IMR-90 (cell line): ENCODE measurements around the gene KAZN. TPM values are rescaled to one million over a fixed set of nuclear protein-coding genes. Genes with fewer than 3 reads are reported as not detected.

Experiments
- ATAC-seq: fragments of 200-7000 bp; cut with Tn5 transposase; 2 replicates; pipeline ENCODE4 v1.9.1; 2020; ENCODE audit warnings: low read depth, mild to moderate bottlenecking, moderate library complexity
- BruUV-seq: library from RNA; stranded (reverse); fragments of 400-500 nt; replicated peaks from 2 replicates; lab custom pipeline; 2021; lab: Mats Ljungman, UMichigan
- CTCF ChIA-PET: fragments of 300-600 bp; formaldehyde crosslinking; extraction: SDS; loops from one replicate; lab custom pipeline; 2021; ENCODE audit warnings: antibody characterized with exemption; lab: Yijun Ruan, JAX
- POLR2A ChIA-PET: fragments of 300-600 bp; sonication (Branson Sonifier 250); formaldehyde crosslinking; loops from one replicate; lab custom pipeline; 2022; ENCODE audit warnings: antibody characterized with exemption; ENCODE audit not compliant: unreplicated experiment; lab: Charles Lee
- DNase-seq: peaks from one replicate; pipeline ENCODE4 v3.0.0; 2013
- H2AFZ ChIP-seq: replicated peaks from 2 replicates; pipeline ENCODE3; 2013; ENCODE audit warnings: low read length, mild to moderate bottlenecking; ENCODE audit not compliant: poor library complexity
- H2AK5ac ChIP-seq: 2 replicates; pipeline ENCODE4 v1.6.1; 2013; ENCODE audit warnings: low read depth, low read length, inconsistent platforms
- H2AK9ac ChIP-seq: replicated peaks from 2 replicates; pipeline ENCODE3; 2013; ENCODE audit warnings: mild to moderate bottlenecking, low read depth, low read length, moderate library complexity; ENCODE audit not compliant: poor library complexity
- H2BK120ac ChIP-seq: 2 replicates; pipeline ENCODE4 v1.6.1; 2013; ENCODE audit warnings: low read depth, low read length, inconsistent platforms
- H2BK15ac ChIP-seq: 3 replicates; pipeline ENCODE4 v1.6.1; 2013; ENCODE audit warnings: low read depth, low read length, inconsistent platforms
- H2BK20ac ChIP-seq: 2 replicates; pipeline ENCODE4 v1.6.1; 2013; ENCODE audit warnings: low read depth, mild to moderate bottlenecking, inconsistent platforms, low read length, moderate library complexity
- H2BK5ac ChIP-seq: 2 replicates; pipeline ENCODE4 v1.6.1; 2013; ENCODE audit warnings: mild to moderate bottlenecking, low read depth, low read length, inconsistent platforms; ENCODE audit not compliant: poor library complexity, severe bottlenecking
- H3K14ac ChIP-seq: replicated peaks from 2 replicates; pipeline ENCODE4 v1.6.1; 2013; ENCODE audit warnings: low read depth, low read length, inconsistent platforms
- H3K18ac ChIP-seq: 2 replicates; pipeline ENCODE4 v1.6.1; 2013; ENCODE audit warnings: low read depth, low read length, control low read depth
- H3K23ac ChIP-seq: 2 replicates; pipeline ENCODE4 v1.6.1; 2013; ENCODE audit warnings: low read depth, low read length, inconsistent platforms
- H3K27ac ChIP-seq: 2 replicates; pipeline ENCODE4 v1.5.1; 2013; ENCODE audit warnings: mild to moderate bottlenecking, control low read depth, low read length; ENCODE audit not compliant: insufficient read depth
- H3K27me3 ChIP-seq: 2 replicates; pipeline ENCODE4 v1.6.1; 2013; ENCODE audit warnings: low read length; ENCODE audit not compliant: control insufficient read depth, insufficient read depth
- H3K36me3 ChIP-seq: 2 replicates; pipeline ENCODE4 v1.6.1; 2013; ENCODE audit warnings: low read length, mixed read lengths; ENCODE audit not compliant: control insufficient read depth, insufficient read depth
- H3K4ac ChIP-seq: 2 replicates; pipeline ENCODE4 v1.6.1; 2013; ENCODE audit warnings: low read depth, low read length, inconsistent platforms
- H3K4me1 ChIP-seq: 2 replicates; pipeline ENCODE4 v1.6.1; 2013; ENCODE audit warnings: low read length, mixed read lengths; ENCODE audit not compliant: control insufficient read depth, insufficient read depth
- H3K4me2 ChIP-seq: 2 replicates; pipeline ENCODE4 v1.6.1; 2013; ENCODE audit warnings: low read depth, mild to moderate bottlenecking, control low read depth, low read length, moderate library complexity
- H3K4me3 ChIP-seq: 2 replicates; pipeline ENCODE4 v1.5.1; 2013; ENCODE audit warnings: low read depth, mild to moderate bottlenecking, control low read depth, low read length, moderate library complexity; ENCODE audit not compliant: insufficient read depth
- H3K56ac ChIP-seq: 2 replicates; pipeline ENCODE4 v1.6.1; 2013; ENCODE audit warnings: low read length, inconsistent platforms; ENCODE audit not compliant: insufficient read depth; ENCODE audit errors: extremely low read depth
- H3K79me1 ChIP-seq, 2 experiments: 2 replicates each; pipeline ENCODE4 v1.6.1; 2013; ENCODE audit warnings: low read length in 2 of 2, inconsistent platforms in 1 of 2, low read depth in 1 of 2
- H3K9ac ChIP-seq: 2 replicates; pipeline ENCODE4 v1.6.1; 2013; ENCODE audit warnings: low read depth, low read length, control low read depth
- H3K9me1 ChIP-seq: 2 replicates; pipeline ENCODE4 v1.6.1; 2013; ENCODE audit warnings: low read length, inconsistent platforms; ENCODE audit not compliant: insufficient read depth
- H3K9me3 ChIP-seq: 2 replicates; pipeline ENCODE4 v1.6.1; 2013; ENCODE audit warnings: low read length; ENCODE audit not compliant: control insufficient read depth, insufficient read depth
- H4K20me1 ChIP-seq: 2 replicates; pipeline ENCODE4 v1.6.1; 2013; ENCODE audit warnings: low read length, inconsistent platforms; ENCODE audit not compliant: insufficient read depth
- H4K5ac ChIP-seq: 2 replicates; pipeline ENCODE4 v1.6.1; 2013; ENCODE audit warnings: mild to moderate bottlenecking, low read depth, low read length, control low read depth
- H4K8ac ChIP-seq, 2 experiments: 2 replicates each; pipeline ENCODE4 v1.6.1; 2013; ENCODE audit warnings: low read depth in 2 of 2, low read length in 2 of 2, control low read depth in 1 of 2, inconsistent platforms in 1 of 2
- H4K91ac ChIP-seq: 2 replicates; pipeline ENCODE4 v1.6.1; 2013; ENCODE audit warnings: low read depth, low read length, inconsistent platforms; ENCODE audit not compliant: insufficient read depth
- BHLHE40 ChIP-seq: fragments of 150-350 bp; IDR thresholded peaks from 2 replicates; pipeline ENCODE4 v1.6.1; 2016; ENCODE audit warnings: mild to moderate bottlenecking, low read depth, low read length
- CEBPB ChIP-seq: IDR thresholded peaks from 2 replicates; pipeline ENCODE4 v1.6.1; 2012; ENCODE audit warnings: low read depth, low read length, improper control_type of control experiment
- CHD1 ChIP-seq: IDR thresholded peaks from 2 replicates; pipeline ENCODE4 v1.6.1; 2012; ENCODE audit warnings: low read depth, low read length, improper control_type of control experiment
- RCOR1 ChIP-seq: IDR thresholded peaks from 2 replicates; pipeline ENCODE4 v1.6.1; 2012; ENCODE audit warnings: mild to moderate bottlenecking, low read length, improper control_type of control experiment; ENCODE audit not compliant: insufficient replicate concordance
- SMC3 ChIP-seq: fragments of 150-350 bp; IDR thresholded peaks from 2 replicates; pipeline ENCODE4 v1.6.1; 2016; ENCODE audit warnings: low read depth, mild to moderate bottlenecking, antibody characterized with exemption, low read length, moderate library complexity
- WGBS, 2 experiments: methylation state at CpG; one replicate each; pipeline versions ENCODE4 v1.1.5 to v1.1.7; 2013; ENCODE audit warnings: missing lambda C conversion rate in 2 of 2; ENCODE audit not compliant: insufficient read length in 1 of 2; ENCODE audit errors: extremely low coverage in 2 of 2; 5-methylcytosine and 5-hydroxymethylcytosine counted together
- dilution Hi-C: fragments of 300-500 bp; cut with HindIII; formaldehyde crosslinking; loops from one replicate; pipeline ENCODE4 v1.14.3; 2018; ENCODE audit warnings: low sequenced_read_pairs; ENCODE audit not compliant: unreplicated experiment
- in situ Hi-C: fragments of 300-500 bp; cut with MboI; formaldehyde crosslinking; loops from 3 replicates; pipeline ENCODE4 v1.14.3; 2019; ENCODE audit warnings: low sequenced_read_pairs, inconsistent platforms, mixed read lengths
- intact Hi-C: fragments of 100-400 bp; cut with micrococcal nuclease; formaldehyde crosslinking; loops from 2 replicates; pipeline ENCODE4 v1.10.0; 2022
- polyA plus RNA-seq, 3 experiments: library from polyadenylated mRNA; depleted of rRNA; stranded (reverse); fragments of >200 nt; gene quantifications; 2 replicates each; pipeline ENCODE4 v1.2.3, GENCODE V29; 2012; ENCODE audit warnings: low replicate concordance in 1 of 3
- total RNA-seq: library from RNA; depleted of rRNA; stranded (reverse); fragments of >200 nt; gene quantifications from 2 replicates; pipeline ENCODE4 v1.2.3, GENCODE V29; 2012

Gene KAZN
- total and polyA plus RNA-seq, 2 of the 4 experiments (the other 2 are of a cell fraction): 5.2 to 10.5 TPM

DNA sequence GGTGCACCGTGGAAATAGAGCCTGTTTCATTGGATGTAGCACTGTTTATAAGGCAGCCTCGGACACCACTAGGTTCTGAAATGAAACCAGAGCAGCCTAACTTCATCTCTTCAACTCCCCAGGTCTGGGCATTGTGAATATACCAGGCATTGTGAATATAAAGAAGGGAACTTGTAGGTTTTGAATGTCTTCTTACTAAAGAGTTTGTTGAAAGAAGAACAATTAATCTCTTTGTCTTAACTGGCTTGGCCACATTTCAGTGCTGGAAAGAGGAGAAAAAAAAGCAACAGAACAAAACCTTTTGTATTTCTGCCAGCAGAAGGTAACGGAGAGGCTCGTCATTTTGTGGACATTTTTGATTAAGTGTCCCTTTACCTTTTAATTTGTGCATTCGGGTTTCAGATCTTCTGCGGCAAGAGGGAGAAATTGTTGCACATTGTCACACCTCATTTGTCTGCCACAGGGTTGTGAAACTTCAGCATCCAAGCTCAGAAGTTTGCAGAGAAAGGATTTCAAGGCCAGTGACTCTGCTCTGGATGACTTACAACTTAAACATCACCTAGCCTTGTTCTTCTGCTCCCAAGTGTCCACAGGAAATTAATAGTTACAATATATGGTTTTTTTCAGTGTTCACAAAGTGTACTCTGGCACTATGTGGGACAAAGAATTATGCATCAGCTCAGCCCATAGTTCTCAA, 158.3 kb downstream of the KAZN start:
- in situ Hi-C loops: no loop called here
- peak; percentile 31 for DNase-seq
- Histone ChIP-seq H4K91ac (no peak overlapping the region), H2AFZ (no peak overlapping the region), H3K4me1 (peaks cover 3% of the 10 kb centered on the region; the same call in 1 of the 2 replicates), H3K4ac (no peak overlapping the region), H3K27me3 (peaks cover 2% of the 10 kb centered on the region), H3K79me1 (no peaks in the 10 kb centered on the region), H2AK5ac (no peak overlapping the region), H2AK9ac (no peak overlapping the region), H2BK5ac (no peak overlapping the region), H4K8ac (no peak overlapping the region), H2BK120ac (no peak overlapping the region), H4K20me1 (no peaks in the 10 kb centered on the region; the same call in 1 of the 2 replicates), H3K23ac (no peak overlapping the region), H2BK15ac (no peak overlapping the region), H3K14ac (no peak overlapping the region), H3K4me2 (peak overlapping the region; percentile 42), H4K5ac (no peak overlapping the region), H2BK20ac (no peak overlapping the region), H3K4me3 (no peak overlapping the region), H3K36me3 (no peaks in the 10 kb centered on the region), H3K18ac (no peak overlapping the region), H3K56ac (no peak overlapping the region), H3K27ac (no peak overlapping the region), H3K9me1 (no peaks in the 10 kb centered on the region), H3K9me3 (no peaks in the 10 kb centered on the region; the same call in 1 of the 2 replicates), H3K9ac (no peak overlapping the region)
- peak; percentile 40 for ATAC-seq
- BruUV-seq: no TSS peak
- intact Hi-C loops: no loop called here
- dilution Hi-C loops: no loop called here
- no CpG with 5 or more reads among the region's 6 CpGs for WGBS, 2 experiments
- POLR2A ChIA-PET: no interaction called here
- TF ChIP-seq BHLHE40 (no peak), CEBPB (0 out of 2 replicates have a peak, but pooled peaks have one; percentile 17), RCOR1 (no peak), SMC3 (no peak), CHD1 (no peak)
- CTCF ChIA-PET: no interaction called here
